ENCODE results near the gene SLC12A4. TPM values are rescaled to one million over a fixed set of nuclear protein-coding genes. Genes with fewer than 3 reads are reported as not detected.
A peak's percentile ranks its signal among the peaks of the same experiment; 100 is the strongest.

The SLC12A4 gene
- total RNA-seq, 2 donors from 2014 or later, result 32.6 to 89.1 TPM

- no peak for TF ChIP-seq POLR2A (IDR thresholded peaks at IDR 0.05)
- 46% methylated on average over 6 of the region's 6 CpGs for WGBS
- intact Hi-C loops (cut with DNase I), result loop anchor here (10.0 kb wide), 1 partner anchor 402 kb away; no protein-coding TSS in a partner anchor
These were observed 31.4 kb downstream of the SLC12A4 start for GRCh38 chr16:67936880-67937605.

GRCh38 chr16:67936124-67936879, 32.1 kb downstream of the SLC12A4 start, which contains the start of gene PSMB10:
Gene PSMB10, minus strand, starts transcription at chr16:67936850. Its CDS starts 101 bp downstream, at chr16:67936749.
- Histone ChIP-seq H3K4me3 (peak within 1 kb of the TSS; percentile 66 to 94), H3K9me3 (no peaks in the 10 kb centered on the region), H3K4me1 (replicated peaks) (peaks cover 14% of the 10 kb centered on the region), H3K36me3 (no peaks in the 10 kb centered on the region), H3K27me3 (replicated peaks; ENCODE audit: insufficient read depth) (no peaks in the 10 kb centered on the region), H3K27ac (peak within 1 kb of the TSS; percentile 91 to 95)
- TF ChIP-seq CTCF (IDR thresholded peaks at IDR 0.05) (no peak), POLR2AphosphoS5 (IDR thresholded peaks at IDR 0.05) (peak; percentile 66), POLR2A (IDR thresholded peaks at IDR 0.05) (peak; percentile 61)
- DNase-seq (ENCODE audit: low spot score), result peak; percentile 30
- intact Hi-C loops (cut with DNase I), result loop anchor here (10.0 kb wide), 1 partner anchor 402 kb away; no protein-coding TSS in a partner anchor
- under 1% methylated on average over 52 of the region's 54 CpGs for WGBS

More at GRCh38 chr16:67936880-67937605, 31.4 kb downstream of the SLC12A4 start:
- Histone ChIP-seq H3K27me3 (replicated peaks; ENCODE audit: insufficient read depth) (no peaks in the 10 kb centered on the region), H3K36me3 (no peaks in the 10 kb centered on the region), H3K27ac (peak overlapping the region; percentile 91 to 95), H3K4me3 (peak overlapping the region; percentile 66 to 94), H3K4me1 (replicated peaks) (peaks cover 14% of the 10 kb centered on the region), H3K9me3 (no peaks in the 10 kb centered on the region)
- peak; percentile 60 for DNase-seq (ENCODE audit: low spot score)

GRCh38 chr16:67935402-67936123, 32.9 kb downstream of the SLC12A4 start:
- Histone ChIP-seq H3K27me3 (replicated peaks; ENCODE audit: insufficient read depth) (no peaks in the 10 kb centered on the region), H3K36me3 (no peaks in the 10 kb centered on the region), H3K4me3 (peak overlapping the region; percentile 66 to 94), H3K9me3 (no peaks in the 10 kb centered on the region), H3K4me1 (replicated peaks) (peaks cover 14% of the 10 kb centered on the region), H3K27ac (peak overlapping the region; percentile 91 to 95)
- TF ChIP-seq CTCF (IDR thresholded peaks at IDR 0.05) (peak in 2 of 4 experiments; percentile 41 to 50), POLR2AphosphoS5 (IDR thresholded peaks at IDR 0.05) (peak; percentile 99), POLR2A (IDR thresholded peaks at IDR 0.05) (peak; percentile 85)
- intact Hi-C loops (cut with DNase I), result loop anchor here (10.0 kb wide), 1 partner anchor 401 kb away; no protein-coding TSS in a partner anchor
- 1% methylated on average over 55 of the region's 55 CpGs for WGBS
- peak; percentile 98 for DNase-seq (ENCODE audit: low spot score)

- peak overlapping the region; percentile 66 to 94 for H3K4me3 ChIP-seq
These were observed 33.4 kb downstream of the SLC12A4 start for GRCh38 chr16:67935101-67935401.

More at GRCh38 chr16:67935101-67935401, 33.4 kb downstream of the SLC12A4 start:
- Histone ChIP-seq H3K9me3 (no peaks in the 10 kb centered on the region), H3K27ac (peak overlapping the region; percentile 91 to 95), H3K4me1 (replicated peaks) (peaks cover 14% of the 10 kb centered on the region), H3K36me3 (no peaks in the 10 kb centered on the region), H3K27me3 (replicated peaks; ENCODE audit: insufficient read depth) (no peaks in the 10 kb centered on the region)
- DNase-seq (ENCODE audit: low spot score), result no peak
- 25% methylated on average over 13 of the region's 13 CpGs for WGBS
- intact Hi-C loops (cut with DNase I), result loop anchor here (10.0 kb wide), 1 partner anchor 400 kb away; no protein-coding TSS in a partner anchor
- no peak for TF ChIP-seq CTCF (IDR thresholded peaks at IDR 0.05)
- TF ChIP-seq POLR2AphosphoS5 (IDR thresholded peaks at IDR 0.05), result no peak
- TF ChIP-seq POLR2A (IDR thresholded peaks at IDR 0.05), result no peak
